ENCODE data around the gene COG7. TPM values are rescaled to one million over a fixed set of nuclear protein-coding genes. Genes with fewer than 3 reads are reported as not detected.
"Not testable (repeated sequence)": the region's sequence is repeated elsewhere in the genome, so short reads cannot be mapped to it uniquely, and the experiment has no call there.

COG7 gene
- total RNA-seq, 1 experiment from 2014 or later = 38.3 TPM

GRCh38 chr16:23382279-23382678 is 70.7 kb downstream of the COG7 start:
- ChIA-PET CTCF (no interaction called here), POLR2A (ENCODE audit: unreplicated experiment) (no interaction called here)
- H3K79me2 ChIP-seq (ENCODE audit: low read depth) = no peaks in the 10 kb centered on the region
- H3K27me3 ChIP-seq (ENCODE audit: insufficient read depth, low read depth) = no peaks in the 10 kb centered on the region
- no peak overlapping the region for H3K27ac ChIP-seq
- H3K4me2 ChIP-seq = no peak overlapping the region
- H3K36me3 ChIP-seq (ENCODE audit: low read depth) = no peaks in the 10 kb centered on the region
- TF ChIP-seq EZH2 (IDR thresholded peaks at IDR 0.05; ENCODE audit: low read depth) (no peak), CTCF (conservative IDR thresholded peaks at IDR 0.05) (no peak)
- H3K9me3 ChIP-seq (ENCODE audit: insufficient read depth, low read depth) = no peaks in the 10 kb centered on the region
- no peaks in the 10 kb centered on the region for H3F3A ChIP-seq (ENCODE audit: insufficient read depth, low read depth)
- H3K4me1 ChIP-seq (replicated peaks; ENCODE audit: insufficient read depth) = no peaks in the 10 kb centered on the region; the same call in 1 of the 2 replicates
- no peaks in the 10 kb centered on the region for H4K20me1 ChIP-seq (ENCODE audit: insufficient read depth)
- no peaks in the 10 kb centered on the region for H3K9me2 ChIP-seq (ENCODE audit: insufficient read depth)
- intact Hi-C loops (cut with micrococcal nuclease; ENCODE audit: unreplicated experiment) = no loop called here
- BruUV-seq (replicated peaks) = no TSS peak
- H3K4me3 ChIP-seq = no peak overlapping the region
- no peak for DNase-seq
- no peak overlapping the region for H2AFZ ChIP-seq

GRCh38 chr16:23381702-23382101 is 71.3 kb downstream of the COG7 start:
- H3K79me2 ChIP-seq (ENCODE audit: low read depth); intact Hi-C loops (cut with micrococcal nuclease; ENCODE audit: unreplicated experiment); H3K9me3 ChIP-seq (ENCODE audit: insufficient read depth, low read depth); H3K4me2 ChIP-seq; H3F3A ChIP-seq (ENCODE audit: insufficient read depth, low read depth); H3K9me2 ChIP-seq (ENCODE audit: insufficient read depth); H3K4me3 ChIP-seq; DNase-seq; BruUV-seq (replicated peaks); H3K4me1 ChIP-seq (replicated peaks; ENCODE audit: insufficient read depth); H3K27ac ChIP-seq; POLR2A ChIA-PET (ENCODE audit: unreplicated experiment); H3K27me3 ChIP-seq (ENCODE audit: insufficient read depth, low read depth); H3K36me3 ChIP-seq (ENCODE audit: low read depth); H2AFZ ChIP-seq; H4K20me1 ChIP-seq (ENCODE audit: insufficient read depth): not testable (repeated sequence)
- CTCF ChIA-PET = interaction anchor here (0.8 kb wide), 1 partner anchor 21 kb away, joined by 3 read pairs; no protein-coding TSS in a partner anchor

- Histone ChIP-seq H3K9me3 (ENCODE audit: insufficient read depth, low read depth) (no peaks in the 10 kb centered on the region), H3F3A (ENCODE audit: insufficient read depth, low read depth) (peaks cover 2% of the 10 kb centered on the region; the same call in 1 of the 2 replicates), H3K79me2 (ENCODE audit: low read depth) (no peaks in the 10 kb centered on the region), H3K4me1 (replicated peaks; ENCODE audit: insufficient read depth) (no peaks in the 10 kb centered on the region; the same call in 1 of the 2 replicates), H3K36me3 (ENCODE audit: low read depth) (no peaks in the 10 kb centered on the region), H3K27ac (no peak overlapping the region), H3K4me2 (no peak overlapping the region), H4K20me1 (ENCODE audit: insufficient read depth) (no peaks in the 10 kb centered on the region), H3K27me3 (ENCODE audit: insufficient read depth, low read depth) (no peaks in the 10 kb centered on the region), H2AFZ (no peak overlapping the region), H3K4me3 (no peak overlapping the region), H3K9me2 (ENCODE audit: insufficient read depth) (no peaks in the 10 kb centered on the region)
- BruUV-seq (replicated peaks) = no TSS peak
- CTCF ChIA-PET = no interaction called here
- POLR2A ChIA-PET (ENCODE audit: unreplicated experiment) = no interaction called here
- TF ChIP-seq CTCF (conservative IDR thresholded peaks at IDR 0.05) (no peak), EZH2 (IDR thresholded peaks at IDR 0.05; ENCODE audit: low read depth) (no peak)
- DNase-seq = no peak
- intact Hi-C loops (cut with micrococcal nuclease; ENCODE audit: unreplicated experiment) = no loop called here
Observed at GRCh38 chr16:23380501-23380951, 72.5 kb downstream of the COG7 start.

- H3K36me3 ChIP-seq (ENCODE audit: low read depth) = no peaks in the 10 kb centered on the region
- intact Hi-C loops (cut with micrococcal nuclease; ENCODE audit: unreplicated experiment) = no loop called here
- H2AFZ ChIP-seq = no peak overlapping the region
- DNase-seq = no peak
- no peaks in the 10 kb centered on the region for H3K9me3 ChIP-seq (ENCODE audit: insufficient read depth, low read depth)
- no peaks in the 10 kb centered on the region for H4K20me1 ChIP-seq (ENCODE audit: insufficient read depth)
- H3K27me3 ChIP-seq (ENCODE audit: insufficient read depth, low read depth) = no peaks in the 10 kb centered on the region
- H3F3A ChIP-seq (ENCODE audit: insufficient read depth, low read depth) = peaks cover 9% of the 10 kb centered on the region
- CTCF ChIA-PET = no interaction called here
- H3K4me3 ChIP-seq = no peak overlapping the region
- no peak for TF ChIP-seq CTCF (conservative IDR thresholded peaks at IDR 0.05)
- no peak for TF ChIP-seq EZH2 (IDR thresholded peaks at IDR 0.05; ENCODE audit: low read depth)
- no peaks in the 10 kb centered on the region for H3K9me2 ChIP-seq (ENCODE audit: insufficient read depth)
- no TSS peak for BruUV-seq (replicated peaks)
- H3K27ac ChIP-seq = no peak overlapping the region
- POLR2A ChIA-PET (ENCODE audit: unreplicated experiment) = no interaction called here
- peaks cover 8% of the 10 kb centered on the region for H3K4me1 ChIP-seq (replicated peaks; ENCODE audit: insufficient read depth)
- H3K4me2 ChIP-seq = no peak overlapping the region
- no peaks in the 10 kb centered on the region for H3K79me2 ChIP-seq (ENCODE audit: low read depth)
Observed at GRCh38 chr16:23379707-23380106, 73.3 kb downstream of the COG7 start.
